ENCODE results near the gene PTPN3.

DNA sequence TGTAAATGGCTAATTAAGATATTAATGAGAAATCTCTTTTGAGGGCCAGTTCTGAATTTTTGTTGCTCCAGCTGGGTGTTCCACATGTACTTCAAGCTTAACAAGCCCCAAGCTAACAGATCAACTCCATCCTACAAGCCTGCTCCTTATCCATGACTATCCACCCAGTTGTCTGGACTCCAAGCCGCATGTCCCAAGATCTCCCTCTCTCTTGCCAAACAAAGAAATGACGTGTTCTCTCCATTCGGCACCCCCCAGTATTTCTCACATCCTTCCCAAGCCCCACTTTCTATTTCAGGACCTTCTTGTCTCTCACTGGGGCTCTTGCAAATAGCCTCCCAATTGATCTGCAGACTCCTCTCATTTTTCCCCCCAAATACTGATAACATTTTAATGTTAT is 15.8 kb upstream of the PTPN3 start:
- TF ChIP-seq SUZ12 (IDR thresholded peaks at IDR 0.05; ENCODE audit: extremely low read depth, insufficient read depth, insufficient read length) (no peak), YY1 (IDR thresholded peaks at IDR 0.05; ENCODE audit: insufficient read depth, insufficient read length) (no peak)
